ENCODE results near the gene FAM76B. TPM values are rescaled to one million over a fixed set of nuclear protein-coding genes. Genes with fewer than 3 reads are reported as not detected.

The FAM76B gene
- total RNA-seq, 3 donors from 2014 or later: 23.0 to 26.7 (median 24.5) TPM

- H3K4me3 ChIP-seq: peak overlapping the region; percentile 76
- intact Hi-C loops (cut with DNase I, micrococcal nuclease): no loop called here
- no peak for TF ChIP-seq CTCF (IDR thresholded peaks at IDR 0.05)
- peak; percentile 12 for ATAC-seq
- peaks cover 18% of the 10 kb centered on the region for H3K4me1 ChIP-seq (ENCODE audit: low read depth)
- no peaks in the 10 kb centered on the region for H3K9me3 ChIP-seq
- peak; percentile 76 to 81 (median 77) for DNase-seq
- H3K36me3 ChIP-seq (ENCODE audit: low read depth): no peaks in the 10 kb centered on the region
These were observed 1.5 kb upstream of the FAM76B start for GRCh38 chr11:95790933-95791708.

- DNase-seq (peak; percentile 92 to 99 (median 94)), ATAC-seq (peak; percentile 85)
- intact Hi-C loops (cut with DNase I, micrococcal nuclease): no loop called here
- Histone ChIP-seq H3K9me3 (no peaks in the 10 kb centered on the region), H3K4me3 (peak within 1 kb of the TSS; percentile 76), H3K4me1 (ENCODE audit: low read depth) (peaks cover 18% of the 10 kb centered on the region), H3K36me3 (ENCODE audit: low read depth) (no peaks in the 10 kb centered on the region)
- no peak for TF ChIP-seq CTCF (IDR thresholded peaks at IDR 0.05)
These were observed 746 bp upstream of the FAM76B start, which contains the start of gene CEP57 for GRCh38 chr11:95790123-95790932. Gene CEP57, plus strand, starts transcription at chr11:95790498. Its CDS starts 201 bp downstream, at chr11:95790699.

- Histone ChIP-seq H3K36me3 (ENCODE audit: low read depth) (no peaks in the 10 kb centered on the region), H3K4me1 (ENCODE audit: low read depth) (peaks cover 18% of the 10 kb centered on the region), H3K4me3 (peak overlapping the region; percentile 76), H3K9me3 (no peaks in the 10 kb centered on the region)
- ATAC-seq (no peak), DNase-seq (peak in 1 of 3 donors; percentile 31)
- intact Hi-C loops (cut with DNase I, micrococcal nuclease): no loop called here
- TF ChIP-seq CTCF (IDR thresholded peaks at IDR 0.05): no peak
These were observed 569 bp downstream of the FAM76B start for GRCh38 chr11:95788921-95789505.

- no peak for TF ChIP-seq CTCF (IDR thresholded peaks at IDR 0.05)
- Histone ChIP-seq H3K36me3 (ENCODE audit: low read depth) (no peaks in the 10 kb centered on the region), H3K9me3 (no peaks in the 10 kb centered on the region), H3K4me3 (no peak overlapping the region), H3K4me1 (ENCODE audit: low read depth) (no peaks in the 10 kb centered on the region)
- DNase-seq (no peak), ATAC-seq (no peak)
- intact Hi-C loops (cut with DNase I, micrococcal nuclease): no loop called here
These were observed 9.0 kb downstream of the FAM76B start for GRCh38 chr11:95780544-95780943.

- Histone ChIP-seq H3K4me1 (ENCODE audit: low read depth) (no peaks in the 10 kb centered on the region), H3K36me3 (ENCODE audit: low read depth) (no peaks in the 10 kb centered on the region), H3K4me3 (no peak overlapping the region), H3K9me3 (no peaks in the 10 kb centered on the region)
- ATAC-seq (no peak), DNase-seq (no peak)
- no peak for TF ChIP-seq CTCF (IDR thresholded peaks at IDR 0.05)
- intact Hi-C loops (cut with DNase I, micrococcal nuclease): no loop called here
These were observed 10.9 kb downstream of the FAM76B start for GRCh38 chr11:95778699-95779098.

All from mucosa of descending colon (tissue), 3 donors.